HG03558 (cell line): ENCODE measurements around the gene FZD7.

Source experiments
- ATAC-seq: cut with Tn5 transposase; IDR thresholded peaks from one replicate; pipeline ENCODE4 v1.9.1; 2021; ENCODE audit warnings: moderate number of reproducible peaks; ENCODE audit not compliant: unreplicated experiment; ENCODE audit errors: extremely low read depth

The FZD7 gene

DNA sequence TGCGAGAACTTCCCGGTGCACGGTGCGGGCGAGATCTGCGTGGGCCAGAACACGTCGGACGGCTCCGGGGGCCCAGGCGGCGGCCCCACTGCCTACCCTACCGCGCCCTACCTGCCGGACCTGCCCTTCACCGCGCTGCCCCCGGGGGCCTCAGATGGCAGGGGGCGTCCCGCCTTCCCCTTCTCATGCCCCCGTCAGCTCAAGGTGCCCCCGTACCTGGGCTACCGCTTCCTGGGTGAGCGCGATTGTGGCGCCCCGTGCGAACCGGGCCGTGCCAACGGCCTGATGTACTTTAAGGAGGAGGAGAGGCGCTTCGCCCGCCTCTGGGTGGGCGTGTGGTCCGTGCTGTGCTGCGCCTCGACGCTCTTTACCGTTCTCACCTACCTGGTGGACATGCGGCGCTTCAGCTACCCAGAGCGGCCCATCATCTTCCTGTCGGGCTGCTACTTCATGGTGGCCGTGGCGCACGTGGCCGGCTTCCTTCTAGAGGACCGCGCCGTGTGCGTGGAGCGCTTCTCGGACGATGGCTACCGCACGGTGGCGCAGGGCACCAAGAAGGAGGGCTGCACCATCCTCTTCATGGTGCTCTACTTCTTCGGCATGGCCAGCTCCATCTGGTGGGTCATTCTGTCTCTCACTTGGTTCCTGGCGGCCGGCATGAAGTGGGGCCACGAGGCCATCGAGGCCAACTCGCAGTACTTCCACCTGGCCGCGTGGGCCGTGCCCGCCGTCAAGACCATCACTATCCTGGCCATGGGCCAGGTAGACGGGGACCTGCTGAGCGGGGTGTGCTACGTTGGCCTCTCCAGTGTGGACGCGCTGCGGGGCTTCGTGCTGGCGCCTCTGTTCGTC lies 1.7 kb downstream of the FZD7 start:
- ATAC-seq, result no peak

DNA sequence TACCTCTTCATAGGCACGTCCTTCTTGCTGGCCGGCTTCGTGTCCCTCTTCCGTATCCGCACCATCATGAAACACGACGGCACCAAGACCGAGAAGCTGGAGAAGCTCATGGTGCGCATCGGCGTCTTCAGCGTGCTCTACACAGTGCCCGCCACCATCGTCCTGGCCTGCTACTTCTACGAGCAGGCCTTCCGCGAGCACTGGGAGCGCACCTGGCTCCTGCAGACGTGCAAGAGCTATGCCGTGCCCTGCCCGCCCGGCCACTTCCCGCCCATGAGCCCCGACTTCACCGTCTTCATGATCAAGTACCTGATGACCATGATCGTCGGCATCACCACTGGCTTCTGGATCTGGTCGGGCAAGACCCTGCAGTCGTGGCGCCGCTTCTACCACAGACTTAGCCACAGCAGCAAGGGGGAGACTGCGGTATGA lies 2.3 kb downstream of the FZD7 start:
- ATAC-seq, result no peak

GRCh38 chr2:202036601-202037037 lies 3.0 kb downstream of the FZD7 start:
- ATAC-seq, result no peak

DNA sequence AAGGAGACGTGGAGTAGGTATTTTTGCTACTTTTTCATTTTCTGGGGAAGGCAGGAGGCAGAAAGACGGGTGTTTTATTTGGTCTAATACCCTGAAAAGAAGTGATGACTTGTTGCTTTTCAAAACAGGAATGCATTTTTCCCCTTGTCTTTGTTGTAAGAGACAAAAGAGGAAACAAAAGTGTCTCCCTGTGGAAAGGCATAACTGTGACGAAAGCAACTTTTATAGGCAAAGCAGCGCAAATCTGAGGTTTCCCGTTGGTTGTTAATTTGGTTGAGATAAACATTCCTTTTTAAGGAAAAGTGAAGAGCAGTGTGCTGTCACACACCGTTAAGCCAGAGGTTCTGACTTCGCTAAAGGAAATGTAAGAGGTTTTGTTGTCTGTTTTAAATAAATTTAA lies 3.4 kb downstream of the FZD7 start:
- ATAC-seq, result no peak

GRCh38 chr2:202038471-202039277 lies 5.0 kb downstream of the FZD7 start:
- ATAC-seq, result no peak

- no peak for ATAC-seq
These were observed 5.8 kb downstream of the FZD7 start for GRCh38 chr2:202039278-202040078.

GRCh38 chr2:202040079-202040844 lies 6.6 kb downstream of the FZD7 start:
- no peak for ATAC-seq

DNA sequence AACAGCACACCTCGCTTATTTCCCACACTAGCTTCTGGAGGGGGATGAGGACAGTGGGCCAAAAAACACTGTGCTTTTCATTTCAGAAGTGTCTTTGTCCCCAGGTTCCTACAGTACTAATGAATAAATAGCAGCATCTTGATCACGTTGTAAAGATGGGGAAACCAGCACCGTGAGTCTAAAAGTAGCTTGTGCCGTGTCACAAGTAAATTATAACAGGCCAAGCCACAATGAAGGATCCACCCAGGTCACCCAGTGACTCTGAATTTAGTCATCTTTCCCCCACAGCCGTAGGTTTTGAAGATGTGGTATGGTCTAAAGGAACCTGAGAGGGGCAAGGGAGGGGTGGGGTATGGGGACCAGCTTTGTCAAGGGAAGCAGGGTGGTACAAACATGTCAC lies 8.8 kb downstream of the FZD7 start:
- ATAC-seq, result no peak

- no peak for ATAC-seq
These were observed 9.8 kb downstream of the FZD7 start for GRCh38 chr2:202043475-202043874.

DNA sequence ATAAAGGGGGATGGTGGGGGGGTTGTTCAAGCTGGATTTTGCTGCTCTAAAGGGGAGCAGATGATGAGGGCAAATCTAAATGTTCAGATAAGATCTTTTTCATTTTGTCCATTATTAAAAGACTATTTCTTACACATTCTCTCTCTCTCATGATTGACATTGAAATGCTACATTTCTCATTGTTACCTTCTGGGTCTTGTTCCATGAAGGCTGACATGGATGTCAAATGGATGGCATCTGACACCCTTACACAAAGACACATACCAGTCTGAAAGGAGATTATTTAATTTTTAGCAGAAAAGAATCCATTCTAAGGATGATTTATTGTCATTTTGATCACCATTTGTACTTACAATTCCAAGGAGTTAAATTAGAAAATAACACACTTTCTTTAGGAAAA lies 11.1 kb downstream of the FZD7 start:
- no peak for ATAC-seq

DNA sequence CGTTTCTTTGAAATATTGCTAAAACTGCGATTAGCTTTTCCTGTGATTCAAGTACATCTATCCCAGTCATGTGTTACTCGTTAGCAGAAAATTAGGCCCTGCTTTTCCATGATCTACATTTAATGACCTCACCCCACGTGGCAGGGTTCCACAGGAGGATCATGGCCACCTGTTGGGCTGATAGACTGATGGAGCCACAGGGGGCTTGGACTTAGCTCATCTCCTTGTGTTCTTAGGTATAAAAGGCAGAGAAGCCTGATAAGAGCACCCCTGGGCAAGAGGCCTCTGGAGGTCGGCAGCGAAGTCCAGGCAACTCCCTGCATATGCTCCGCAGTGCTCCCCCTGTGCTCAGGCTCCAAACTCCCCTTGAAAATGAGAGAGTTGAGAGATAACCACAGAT lies 12.9 kb downstream of the FZD7 start:
- no peak for ATAC-seq

- ATAC-seq, result no peak
These were observed 15.6 kb downstream of the FZD7 start for GRCh38 chr2:202049092-202049728.

- ATAC-seq, result no peak
These were observed 16.2 kb downstream of the FZD7 start for GRCh38 chr2:202049840-202050239.

DNA sequence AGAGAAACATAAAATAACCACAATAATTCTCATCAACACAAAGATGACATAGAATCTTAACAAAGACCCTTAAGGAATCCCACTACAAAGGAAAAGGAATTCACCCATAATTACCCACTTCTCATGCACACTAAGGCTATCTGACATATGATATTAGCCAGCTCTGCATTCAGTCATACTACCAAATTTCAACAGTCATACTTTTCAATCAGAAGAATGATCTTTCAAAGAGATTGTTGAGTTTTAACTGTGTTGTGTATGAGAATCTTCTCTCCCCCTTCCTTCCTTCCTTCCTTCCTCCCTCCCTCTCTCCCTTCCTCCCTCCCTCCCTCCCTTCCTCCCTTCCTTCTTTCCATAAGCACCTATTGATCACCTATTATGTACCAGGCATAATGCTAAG lies 17.0 kb downstream of the FZD7 start:
- no peak for ATAC-seq

DNA sequence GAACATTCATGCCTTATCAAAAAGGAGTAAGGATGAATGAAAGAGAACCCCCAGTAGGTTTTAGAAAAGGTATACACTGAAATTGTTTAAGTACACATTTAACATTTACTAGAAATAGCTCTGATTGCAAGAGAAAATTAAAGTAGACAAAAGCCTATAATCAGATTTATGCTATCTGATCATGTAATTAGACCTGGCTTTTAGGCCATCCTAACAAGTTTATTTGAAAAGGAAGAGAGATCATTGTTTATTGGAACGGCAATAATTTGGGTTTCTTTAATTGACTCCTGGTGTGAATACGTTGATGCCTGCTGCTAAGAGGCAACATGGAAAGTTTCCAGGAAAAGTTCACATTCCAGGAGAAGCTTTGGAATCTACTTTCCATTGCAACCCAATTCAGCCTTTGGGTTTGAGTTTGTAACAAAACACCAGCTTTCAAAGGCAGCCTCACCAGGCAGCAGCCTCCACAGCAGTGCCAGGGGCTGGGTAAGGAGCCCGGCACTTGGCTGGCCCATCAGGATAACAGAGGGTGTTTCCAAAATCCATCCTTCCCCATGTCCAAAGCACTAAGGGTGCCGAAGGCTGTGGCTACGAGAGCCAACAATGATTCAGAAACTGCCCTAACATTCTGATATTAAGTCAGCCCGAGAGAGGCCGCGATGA lies 18.0 kb downstream of the FZD7 start:
- ATAC-seq, result no peak

DNA sequence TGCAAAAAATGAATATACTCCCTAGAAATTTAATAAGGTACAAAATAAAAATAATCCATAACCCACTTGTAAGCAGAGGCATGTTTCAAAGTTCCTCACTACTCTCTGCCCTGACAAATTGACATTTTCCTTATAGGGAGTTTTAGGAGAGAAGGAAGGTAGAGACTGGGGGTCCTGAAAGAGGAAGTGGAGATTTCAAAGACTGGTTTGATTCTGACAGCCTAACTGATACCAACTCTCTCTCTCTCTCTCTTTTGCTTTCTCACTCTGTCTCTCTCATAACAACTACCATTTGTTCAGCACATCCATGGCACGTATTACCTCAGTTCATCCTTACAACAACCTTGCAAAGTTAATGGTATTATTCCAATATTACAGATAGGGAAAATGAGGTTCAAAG lies 18.6 kb downstream of the FZD7 start:
- ATAC-seq, result no peak

GRCh38 chr2:202054679-202055078 lies 21.0 kb downstream of the FZD7 start:
- no peak for ATAC-seq

GRCh38 chr2:202056611-202057010 lies 23.0 kb downstream of the FZD7 start:
- ATAC-seq, result no peak

DNA sequence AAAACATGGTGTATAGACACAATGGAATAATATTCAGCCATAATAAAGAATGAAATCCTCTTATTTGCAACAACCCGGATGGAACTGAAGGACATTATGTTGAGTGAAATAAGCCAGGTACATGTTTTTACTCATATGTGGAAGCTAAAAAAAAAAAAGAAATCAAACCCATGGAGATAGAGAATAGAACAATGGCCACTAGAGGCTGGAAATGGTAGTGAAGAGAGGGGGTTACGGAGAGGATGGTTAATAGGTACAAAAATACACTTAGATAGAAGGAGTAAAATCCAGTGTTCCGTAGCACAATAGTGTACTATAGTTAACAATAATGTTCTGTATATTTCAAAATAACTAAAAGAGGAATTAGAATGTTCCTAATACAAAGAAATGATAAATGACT lies 26.6 kb downstream of the FZD7 start:
- no peak for ATAC-seq
